AG09309 (cell line): ENCODE data around the gene POTEJ.
"Not testable (repeated sequence)": the region's sequence is repeated elsewhere in the genome, so short reads cannot be mapped to it uniquely, and the experiment has no call there.

ENCODE experiments used
- DNase-seq: peaks from one replicate; pipeline ENCODE4 v3.0.0-alpha.2; 2010; ENCODE audit warnings: low read depth
- H3K4me3 ChIP-seq: 2 replicates; pipeline ENCODE4 v1.5.1; 2011; ENCODE audit warnings: mild to moderate bottlenecking, low read depth, low read length, moderate library complexity; ENCODE audit not compliant: control insufficient read depth

POTEJ gene

DNA sequence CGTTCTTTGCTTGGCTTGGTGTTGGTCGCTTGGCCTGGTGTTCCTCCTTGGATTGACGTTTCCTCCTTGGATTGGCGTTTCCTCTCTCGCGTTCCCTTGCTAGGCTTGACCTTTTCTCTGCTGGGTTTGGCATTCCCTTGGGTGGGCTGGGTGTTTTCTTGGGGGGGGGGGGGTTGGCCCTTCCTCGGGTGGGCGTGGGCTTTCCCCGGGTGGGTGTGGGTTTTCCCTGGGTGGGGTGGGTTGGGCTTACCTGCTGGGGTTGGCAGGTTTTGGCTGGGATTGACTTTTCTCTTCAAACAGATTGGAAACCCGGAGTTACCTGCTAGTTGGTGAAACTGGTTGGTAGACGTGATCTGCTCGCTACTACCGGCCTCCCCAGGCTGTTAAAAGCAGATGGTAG, at the start of gene POTEJ:
POTEJ (plus strand) TSS at position 301 of the 400 bp plus-strand sequence; CDS start at position 394, 93 bp downstream.
- H3K4me3 ChIP-seq, DNase-seq: not testable (repeated sequence)

DNA sequence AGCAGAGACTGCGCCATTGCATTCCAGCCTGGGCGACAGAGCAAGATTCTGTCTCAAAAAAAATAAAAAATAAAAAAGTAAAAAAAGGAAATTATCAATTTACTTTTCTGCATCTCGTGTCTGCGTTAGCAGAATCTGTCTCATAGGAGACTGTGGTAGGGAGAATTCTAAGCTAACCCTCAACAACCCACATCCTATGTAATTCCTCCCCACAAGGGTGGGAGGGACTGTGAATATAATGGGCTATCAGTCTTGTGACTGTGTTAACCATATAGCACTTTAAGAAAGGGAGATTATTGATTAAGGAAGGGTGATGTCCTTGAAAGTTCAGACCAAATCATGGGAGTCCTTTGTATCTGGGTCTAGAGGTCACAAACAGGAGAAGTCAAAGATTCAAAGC, 45.1 kb upstream of the POTEJ start:
- not testable (repeated sequence) for H3K4me3 ChIP-seq, DNase-seq

GRCh38 chr2:130571929-130572328, 39.3 kb upstream of the POTEJ start:
- not testable (repeated sequence) for DNase-seq, H3K4me3 ChIP-seq

DNA sequence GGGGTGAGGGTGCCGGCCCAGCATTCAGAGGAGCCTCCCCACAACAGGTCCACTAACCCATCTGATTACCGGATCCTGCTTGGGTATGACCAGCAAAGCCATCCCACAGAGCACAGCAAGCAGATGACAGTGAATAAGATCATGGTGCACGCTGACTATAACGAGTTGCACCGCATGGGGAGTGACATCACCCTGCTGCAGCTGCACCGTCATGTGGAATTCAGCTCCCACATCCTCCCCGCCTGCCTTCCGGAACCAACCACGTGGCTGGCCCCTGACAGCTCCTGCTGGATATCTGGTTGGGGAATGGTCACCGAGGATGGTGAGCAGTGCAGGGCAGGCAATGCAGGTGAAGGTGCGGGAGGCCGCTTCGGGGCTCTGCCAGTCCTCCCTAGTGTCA, 37.0 kb upstream of the POTEJ start:
- DNase-seq, H3K4me3 ChIP-seq: not testable (repeated sequence)

DNA sequence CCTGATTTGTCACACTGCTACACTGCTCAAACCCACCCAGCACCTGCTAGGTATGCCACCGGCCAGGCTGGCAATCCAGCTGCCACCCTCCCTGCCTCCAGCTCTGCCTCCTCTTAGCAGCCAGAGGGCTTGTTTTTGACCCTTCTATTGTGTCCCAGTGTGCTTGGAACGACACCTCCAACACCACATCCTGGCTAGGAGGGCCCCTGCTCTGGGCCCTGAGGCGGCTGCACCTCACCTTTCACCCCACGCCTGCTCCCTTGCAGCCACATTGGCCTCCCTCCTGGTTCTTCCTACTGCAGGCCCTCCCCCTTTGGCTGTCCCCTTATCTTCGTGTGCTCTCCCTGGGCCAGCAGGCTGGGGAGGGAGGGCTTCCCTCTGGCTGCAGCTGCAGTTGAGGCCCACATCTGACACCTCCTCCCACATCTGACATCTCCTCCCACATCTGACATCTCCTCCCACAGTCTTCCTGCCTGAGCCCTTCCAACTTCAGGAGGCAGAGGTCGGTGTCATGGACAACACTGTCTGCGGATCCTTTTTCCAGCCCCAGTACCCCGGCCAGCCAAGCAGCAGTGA, 34.9 kb upstream of the POTEJ start:
- H3K4me3 ChIP-seq, DNase-seq: not testable (repeated sequence)

- not testable (repeated sequence) for DNase-seq, H3K4me3 ChIP-seq
Measured at GRCh38 chr2:130577559-130577958, 33.7 kb upstream of the POTEJ start.

GRCh38 chr2:130579121-130579520, 32.1 kb upstream of the POTEJ start:
- not testable (repeated sequence) for H3K4me3 ChIP-seq, DNase-seq

- not testable (repeated sequence) for DNase-seq, H3K4me3 ChIP-seq
Measured at GRCh38 chr2:130581491-130581890, 29.7 kb upstream of the POTEJ start.

- H3K4me3 ChIP-seq, DNase-seq: not testable (repeated sequence)
Measured at GRCh38 chr2:130582970-130583369, 28.3 kb upstream of the POTEJ start.

DNA sequence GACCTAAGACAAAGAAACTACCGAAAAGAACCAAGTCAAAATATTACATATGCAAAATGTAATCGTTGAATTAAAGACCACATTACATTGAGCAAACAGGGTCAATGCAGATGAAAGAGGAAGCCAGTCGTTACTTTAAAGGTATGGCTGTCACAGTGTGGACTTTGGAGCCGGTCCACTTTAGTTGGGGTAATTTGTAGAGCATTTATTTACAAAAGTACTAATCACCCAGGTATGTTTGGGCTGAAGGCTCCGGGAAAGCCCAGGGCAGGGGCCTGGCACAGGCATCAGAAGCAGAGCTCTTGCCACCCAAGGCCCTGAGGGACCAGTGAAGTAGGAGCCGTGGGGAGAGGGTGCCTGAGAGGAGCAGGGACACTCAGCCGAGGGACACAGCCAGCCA, 27.7 kb upstream of the POTEJ start:
- not testable (repeated sequence) for DNase-seq, H3K4me3 ChIP-seq

DNA sequence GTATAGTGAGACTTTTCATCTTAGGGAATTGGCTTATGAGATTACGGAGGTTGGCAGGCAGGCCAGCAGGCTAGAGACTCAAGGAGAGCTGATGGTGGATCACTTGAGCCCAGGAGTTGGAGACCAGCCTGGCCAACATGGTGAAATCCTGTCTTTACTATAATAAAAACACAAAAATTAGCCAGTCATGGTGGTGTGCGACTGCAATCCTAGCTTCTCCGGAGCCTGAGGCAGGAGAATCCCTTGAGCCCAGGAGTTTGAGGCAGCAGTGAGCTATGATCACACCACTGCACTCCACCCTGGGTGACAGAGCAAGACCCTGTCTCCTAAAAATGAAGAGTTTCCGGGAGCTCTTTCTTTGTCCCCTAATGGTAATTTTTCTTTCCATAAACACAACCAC, 26.5 kb upstream of the POTEJ start:
- not testable (repeated sequence) for H3K4me3 ChIP-seq, DNase-seq

DNA sequence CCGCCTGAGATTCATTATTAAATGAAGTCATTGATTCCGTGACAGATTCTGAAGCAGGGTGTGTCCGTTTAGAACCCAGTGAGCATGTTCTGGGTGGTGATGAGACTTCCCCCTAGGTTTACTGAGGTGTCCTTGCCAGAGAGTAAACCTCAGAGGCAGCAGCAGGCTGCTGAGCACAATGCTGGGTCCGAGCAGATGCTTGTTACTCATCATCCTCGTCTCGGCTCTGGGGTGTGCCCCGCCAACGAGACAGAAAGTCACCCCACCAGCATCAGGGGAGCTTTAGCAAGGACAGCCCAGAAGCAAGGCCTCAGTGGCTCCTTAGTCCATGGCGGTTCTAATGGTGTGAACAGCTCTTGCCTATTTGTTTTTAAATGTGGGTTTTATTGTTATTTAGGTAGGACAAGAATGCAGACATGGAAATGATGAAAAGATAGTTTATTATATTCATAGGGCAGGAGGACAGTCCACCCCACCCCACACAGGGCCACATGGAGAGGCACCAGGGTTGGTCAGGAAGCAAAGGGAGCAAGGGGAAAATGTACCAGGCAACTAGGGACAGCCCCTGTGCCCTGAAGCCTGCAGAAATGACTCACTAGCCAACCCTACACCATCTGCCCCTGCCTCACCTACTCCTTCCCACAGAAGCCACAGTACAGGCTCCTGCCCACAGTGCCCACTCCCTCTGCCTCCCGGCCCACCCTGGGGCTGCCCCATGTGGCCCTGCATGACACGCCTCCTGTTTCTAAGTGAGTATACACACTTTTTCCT, 22.4 kb upstream of the POTEJ start:
- not testable (repeated sequence) for H3K4me3 ChIP-seq, DNase-seq

GRCh38 chr2:130590170-130590841, 20.9 kb upstream of the POTEJ start:
- H3K4me3 ChIP-seq, DNase-seq: not testable (repeated sequence)

DNA sequence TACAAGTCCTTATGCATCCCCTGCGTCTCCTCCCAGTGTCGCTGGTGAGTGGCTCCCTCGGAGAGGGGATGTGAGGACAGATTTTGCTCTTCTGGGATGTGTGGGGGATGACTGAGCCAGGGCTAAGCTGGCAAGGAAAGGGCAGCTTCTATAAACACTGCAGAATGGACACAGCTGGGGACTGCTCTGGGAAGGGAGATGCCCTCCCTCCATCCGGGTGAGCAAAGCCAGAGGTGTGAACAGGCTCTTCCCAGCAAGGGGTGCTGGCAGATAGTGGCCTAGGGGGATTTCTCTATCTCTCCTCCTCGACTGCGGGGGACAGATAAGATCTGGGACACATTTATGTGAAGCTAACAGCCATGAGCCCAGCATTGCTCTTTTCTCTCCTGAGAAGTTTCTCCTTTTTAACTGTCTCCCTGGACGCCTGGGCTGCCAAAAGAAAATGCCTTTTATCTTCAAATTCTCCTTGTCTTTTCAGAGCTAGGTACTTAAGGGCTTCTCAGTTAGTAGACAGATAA, 20.3 kb upstream of the POTEJ start:
- not testable (repeated sequence) for DNase-seq

DNA sequence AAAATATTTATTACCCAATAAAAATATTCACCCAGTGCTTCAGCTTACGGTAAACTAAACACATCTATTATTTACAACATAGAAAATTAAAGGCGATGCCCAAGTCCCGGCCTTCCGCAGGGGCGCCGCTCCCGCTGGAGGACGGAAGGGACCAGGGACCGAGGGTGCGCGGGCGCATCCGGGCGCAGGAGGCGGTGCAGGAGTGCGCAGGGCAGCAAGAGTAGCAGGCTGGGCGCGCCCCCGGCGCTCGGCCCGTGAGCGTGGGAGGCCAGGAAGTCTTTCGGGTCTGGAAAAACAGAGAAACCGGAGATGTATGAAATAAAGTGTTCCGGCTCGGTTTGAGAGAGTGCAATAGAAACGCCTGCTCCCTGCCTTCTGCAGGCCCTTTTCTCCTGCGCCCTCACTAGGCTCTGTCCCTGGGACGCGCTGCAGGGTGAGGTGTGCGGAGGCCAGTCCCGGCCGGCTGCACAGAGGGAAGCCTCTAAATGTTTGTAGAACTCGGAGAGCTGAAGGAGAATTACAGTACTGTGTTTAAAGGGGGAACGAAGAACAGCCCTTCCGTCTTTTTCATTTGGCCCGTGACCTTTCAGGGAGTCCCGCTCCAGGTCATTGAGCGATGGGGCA, 18.3 kb upstream of the POTEJ start:
- not testable (repeated sequence) for H3K4me3 ChIP-seq, DNase-seq

More for the DNA sequence above, 20.3 kb upstream of the POTEJ start:
- H3K4me3 ChIP-seq = not testable (repeated sequence)

- not testable (repeated sequence) for H3K4me3 ChIP-seq, DNase-seq
Measured at GRCh38 chr2:130594011-130594410, 17.2 kb upstream of the POTEJ start.

DNA sequence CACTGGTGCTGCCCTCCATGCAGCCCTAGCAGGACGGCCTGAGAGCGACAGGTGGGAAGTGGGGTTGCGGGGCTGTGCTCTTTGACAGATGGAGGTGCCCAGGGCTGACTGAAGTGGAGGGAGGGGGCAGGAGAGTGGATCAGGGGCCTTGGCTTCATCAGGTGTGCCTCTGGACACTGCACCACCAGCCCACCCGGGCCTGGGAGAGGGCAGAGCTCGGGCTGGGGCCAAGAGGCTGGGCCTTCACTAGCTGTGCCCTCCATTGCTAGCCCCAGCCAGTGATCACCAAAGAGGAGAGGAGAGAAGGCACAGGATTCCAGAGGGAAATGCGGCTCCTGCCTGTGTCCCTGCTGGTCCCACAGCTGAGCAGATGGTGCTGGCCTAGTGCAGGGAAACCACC, 14.5 kb upstream of the POTEJ start:
- not testable (repeated sequence) for H3K4me3 ChIP-seq, DNase-seq

DNA sequence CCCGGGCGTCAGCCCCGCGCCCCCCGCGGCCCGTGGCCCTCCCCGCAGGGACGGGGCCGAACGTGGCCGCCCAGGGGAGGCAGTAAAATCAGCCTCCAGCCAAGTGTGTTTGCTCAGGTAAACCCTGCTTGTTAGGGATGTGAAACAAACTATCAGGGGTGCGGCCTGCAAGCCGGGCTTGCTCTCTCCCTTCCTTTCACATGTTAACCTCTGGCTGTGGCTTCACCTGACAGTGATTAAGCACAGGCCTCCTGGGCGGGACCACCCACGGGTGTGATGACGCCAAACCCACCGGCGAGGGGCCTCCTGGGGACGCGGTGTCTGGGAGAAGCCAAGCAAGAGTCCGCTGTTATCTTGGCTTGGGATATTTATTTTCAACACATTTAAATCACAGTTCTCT, 13.2 kb upstream of the POTEJ start:
- H3K4me3 ChIP-seq, DNase-seq: not testable (repeated sequence)

DNA sequence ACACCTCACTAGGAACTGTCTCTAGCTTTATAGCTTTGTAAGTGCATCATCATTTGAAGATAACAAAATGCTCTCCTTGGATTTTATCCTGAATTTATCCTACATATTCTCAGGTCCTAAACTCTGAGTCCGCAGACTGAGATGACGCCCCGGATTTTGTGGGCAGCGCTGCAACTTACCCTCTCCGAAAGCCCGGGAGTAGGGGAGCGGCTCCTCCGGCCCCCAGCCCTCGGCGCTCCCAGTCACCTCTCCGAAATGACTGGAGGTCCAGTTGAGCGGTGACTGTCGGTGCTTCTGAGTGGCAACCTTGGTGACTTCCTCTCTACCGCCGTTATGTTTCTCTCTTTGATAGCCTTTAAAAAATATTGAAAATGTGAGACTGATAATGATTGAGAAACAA, 12.8 kb upstream of the POTEJ start:
- not testable (repeated sequence) for DNase-seq, H3K4me3 ChIP-seq
